Hepatocyte (in vitro differentiated cells): ENCODE results near the gene SKIDA1. TPM values are rescaled to one million over a fixed set of nuclear protein-coding genes. Genes with fewer than 3 reads are reported as not detected.

Experiments used
- DNase-seq: peaks from one replicate; pipeline ENCODE4 v3.0.0-alpha.2; 2016; ENCODE audit warnings: low spot score
- H2AFZ ChIP-seq: fragments of 200-600 bp; sonication (generic); 2 replicates; pipeline ENCODE4 v1.6.0; 2016; ENCODE audit warnings: antibody characterized with exemption, mild to moderate bottlenecking
- H3K27ac ChIP-seq: fragments of 200-600 bp; sonication (generic); 2 replicates; pipeline ENCODE4 v1.5.1; 2016; ENCODE audit warnings: mild to moderate bottlenecking
- H3K27me3 ChIP-seq: fragments of 200-600 bp; sonication (generic); 2 replicates; pipeline ENCODE4 v1.6.1; 2016
- H3K36me3 ChIP-seq: fragments of 200-600 bp; sonication (generic); replicated peaks from 2 replicates; pipeline ENCODE4 v1.5.1; 2016; ENCODE audit warnings: low read depth; ENCODE audit not compliant: insufficient read depth
- H3K4me1 ChIP-seq: fragments of 200-600 bp; sonication (generic); 2 replicates; pipeline ENCODE4 v1.5.1; 2016; ENCODE audit warnings: mild to moderate bottlenecking, moderate library complexity; ENCODE audit not compliant: insufficient read depth
- H3K4me2 ChIP-seq: fragments of 200-600 bp; sonication (generic); 2 replicates; pipeline ENCODE4 v1.6.0; 2016
- H3K4me3 ChIP-seq: fragments of 200-600 bp; sonication (generic); 2 replicates; pipeline ENCODE4 v1.5.1; 2016; ENCODE audit warnings: mild to moderate bottlenecking
- H3K79me2 ChIP-seq: fragments of 200-600 bp; sonication (generic); 2 replicates; pipeline ENCODE4 v1.6.0; 2017; ENCODE audit warnings: mild to moderate bottlenecking
- H3K9me2 ChIP-seq: fragments of 200-600 bp; sonication (generic); replicated peaks from 2 replicates; pipeline ENCODE4 v1.6.0; 2017; ENCODE audit warnings: mild to moderate bottlenecking; ENCODE audit not compliant: insufficient read depth
- H3K9me3 ChIP-seq: fragments of 200-600 bp; sonication (generic); 2 replicates; pipeline ENCODE4 v1.5.1; 2016; ENCODE audit warnings: low read depth, mild to moderate bottlenecking
- H4K20me1 ChIP-seq: fragments of 200-600 bp; sonication (generic); 2 replicates; pipeline ENCODE4 v1.6.0; 2016; ENCODE audit warnings: mild to moderate bottlenecking; ENCODE audit not compliant: insufficient read depth, poor library complexity, severe bottlenecking
- EZH2 ChIP-seq: fragments of 200-600 bp; sonication (generic); IDR thresholded peaks from 2 replicates; pipeline ENCODE4 v1.6.1; 2016; ENCODE audit warnings: antibody characterized with exemption, mild to moderate bottlenecking, borderline replicate concordance
- EZH2phosphoT487 ChIP-seq: fragments of 200-600 bp; sonication (generic); IDR thresholded peaks from one replicate; pipeline ENCODE4 v1.6.1; 2018; ENCODE audit warnings: antibody characterized with exemption, mild to moderate bottlenecking, low read depth, moderate library complexity; ENCODE audit not compliant: unreplicated experiment, severe bottlenecking
- WGBS: methylation state at CpG from one replicate; pipeline ENCODE4 v1.1.6; 2016; ENCODE audit warnings: low lambda C conversion rate; ENCODE audit errors: missing lambda C conversion rate; 5-methylcytosine and 5-hydroxymethylcytosine counted together
- polyA plus RNA-seq: library from polyadenylated mRNA; unstranded; fragments of >200 nt; fragmentation: Nextera tagmentation; extraction: Ambion mirVana; gene quantifications from 2 replicates; pipeline ENCODE4 v1.2.1, GENCODE V29; 2016
- total RNA-seq: library from RNA; depleted of rRNA; stranded (reverse); fragments of >200 nt; gene quantifications from 2 replicates; pipeline ENCODE4 v1.2.3, GENCODE V29; 2014
- TF ChIP-seq, protein P1 (sequence below): fragments of 200-600 bp; sonication (generic); IDR thresholded peaks from 2 replicates; pipeline ENCODE4 v1.5.1; 2016; ENCODE audit warnings: antibody characterized with exemption, mild to moderate bottlenecking; ENCODE audit not compliant: poor library complexity

SKIDA1 gene
- total and polyA plus RNA-seq, 2 experiments from 2014 or later, result 0.68 to 2.3 TPM

DNA sequence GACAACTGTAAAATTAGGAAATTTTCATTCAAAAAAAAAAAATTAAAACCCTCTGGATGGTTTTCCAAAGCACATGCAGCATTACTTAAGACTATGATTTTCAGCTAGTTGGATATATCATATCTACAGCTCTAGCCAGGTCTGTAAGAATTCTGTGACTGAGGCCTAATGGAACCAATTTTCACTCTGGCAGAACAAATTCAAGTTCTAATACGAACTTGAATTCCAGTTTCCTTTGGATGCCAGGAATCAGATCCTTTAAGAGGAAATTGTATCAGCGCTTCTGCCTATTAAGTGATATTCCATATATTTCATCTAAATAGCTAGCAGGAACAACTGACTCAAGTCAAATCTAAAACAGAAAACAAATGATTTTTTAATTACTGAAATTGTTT lies 34.8 kb downstream of the SKIDA1 start:
- DNase-seq, result no peak
- WGBS, result 90% methylated on average over 2 of the region's 2 CpGs
- H3K4me1 ChIP-seq, result no peaks in the 10 kb centered on the region
- no peaks in the 10 kb centered on the region for H3K27me3 ChIP-seq
- H3K9me3 ChIP-seq, result no peaks in the 10 kb centered on the region
- no peak overlapping the region for H3K4me3 ChIP-seq
- H3K9me2 ChIP-seq, result no peaks in the 10 kb centered on the region
- H3K79me2 ChIP-seq, result peaks cover 7% of the 10 kb centered on the region
- no peak for TF ChIP-seq EZH2phosphoT487
- TF ChIP-seq, protein P1, sequence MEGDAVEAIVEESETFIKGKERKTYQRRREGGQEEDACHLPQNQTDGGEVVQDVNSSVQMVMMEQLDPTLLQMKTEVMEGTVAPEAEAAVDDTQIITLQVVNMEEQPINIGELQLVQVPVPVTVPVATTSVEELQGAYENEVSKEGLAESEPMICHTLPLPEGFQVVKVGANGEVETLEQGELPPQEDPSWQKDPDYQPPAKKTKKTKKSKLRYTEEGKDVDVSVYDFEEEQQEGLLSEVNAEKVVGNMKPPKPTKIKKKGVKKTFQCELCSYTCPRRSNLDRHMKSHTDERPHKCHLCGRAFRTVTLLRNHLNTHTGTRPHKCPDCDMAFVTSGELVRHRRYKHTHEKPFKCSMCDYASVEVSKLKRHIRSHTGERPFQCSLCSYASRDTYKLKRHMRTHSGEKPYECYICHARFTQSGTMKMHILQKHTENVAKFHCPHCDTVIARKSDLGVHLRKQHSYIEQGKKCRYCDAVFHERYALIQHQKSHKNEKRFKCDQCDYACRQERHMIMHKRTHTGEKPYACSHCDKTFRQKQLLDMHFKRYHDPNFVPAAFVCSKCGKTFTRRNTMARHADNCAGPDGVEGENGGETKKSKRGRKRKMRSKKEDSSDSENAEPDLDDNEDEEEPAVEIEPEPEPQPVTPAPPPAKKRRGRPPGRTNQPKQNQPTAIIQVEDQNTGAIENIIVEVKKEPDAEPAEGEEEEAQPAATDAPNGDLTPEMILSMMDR, result no peak
- no peak for TF ChIP-seq EZH2
- H2AFZ ChIP-seq, result no peak overlapping the region
- no peaks in the 10 kb centered on the region for H4K20me1 ChIP-seq
- H3K27ac ChIP-seq, result no peak overlapping the region
- no peak overlapping the region for H3K4me2 ChIP-seq
- no peaks in the 10 kb centered on the region for H3K36me3 ChIP-seq

DNA sequence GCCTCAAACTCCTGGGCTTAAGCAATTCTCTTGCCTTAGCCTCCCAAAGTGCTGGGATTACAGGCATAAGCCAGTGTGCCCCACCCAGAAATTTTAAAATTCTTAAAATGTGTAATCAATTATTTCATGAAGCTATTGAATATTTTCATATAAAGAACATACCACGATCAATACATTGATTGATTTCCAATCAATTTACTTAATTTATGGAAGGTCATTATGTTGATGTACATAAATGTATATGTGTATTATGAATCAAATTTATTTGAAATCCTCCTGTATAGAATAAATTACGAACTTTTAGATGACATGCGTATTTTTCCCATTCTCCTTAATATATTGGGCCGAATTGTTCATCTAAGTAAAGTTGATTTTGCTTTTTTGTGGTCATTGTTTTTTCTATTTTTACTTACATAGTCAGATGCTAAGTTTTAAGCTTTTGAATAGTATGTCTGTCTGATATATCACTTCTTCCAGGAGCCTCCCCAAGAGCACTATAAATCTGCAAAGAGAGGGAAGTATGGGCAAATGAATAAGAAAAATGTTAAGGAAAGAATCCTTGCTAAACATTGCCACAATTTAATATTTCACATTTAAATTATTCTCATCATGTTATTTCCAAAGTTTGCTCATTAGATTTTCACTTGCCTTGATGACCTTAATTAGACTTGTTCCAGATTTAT lies 35.3 kb downstream of the SKIDA1 start:
- Histone ChIP-seq H3K79me2 (peaks cover 3% of the 10 kb centered on the region), H3K9me3 (no peaks in the 10 kb centered on the region), H3K27me3 (no peaks in the 10 kb centered on the region), H3K4me3 (no peak overlapping the region), H3K36me3 (no peaks in the 10 kb centered on the region), H3K9me2 (no peaks in the 10 kb centered on the region), H3K27ac (no peak overlapping the region), H4K20me1 (no peaks in the 10 kb centered on the region), H3K4me2 (no peak overlapping the region), H2AFZ (no peak overlapping the region), H3K4me1 (no peaks in the 10 kb centered on the region)
- 96% methylated on average over 4 of the region's 4 CpGs for WGBS
- no peak for DNase-seq
- TF ChIP-seq, protein P1, result no peak
- TF ChIP-seq EZH2, result no peak
- no peak for TF ChIP-seq EZH2phosphoT487

DNA sequence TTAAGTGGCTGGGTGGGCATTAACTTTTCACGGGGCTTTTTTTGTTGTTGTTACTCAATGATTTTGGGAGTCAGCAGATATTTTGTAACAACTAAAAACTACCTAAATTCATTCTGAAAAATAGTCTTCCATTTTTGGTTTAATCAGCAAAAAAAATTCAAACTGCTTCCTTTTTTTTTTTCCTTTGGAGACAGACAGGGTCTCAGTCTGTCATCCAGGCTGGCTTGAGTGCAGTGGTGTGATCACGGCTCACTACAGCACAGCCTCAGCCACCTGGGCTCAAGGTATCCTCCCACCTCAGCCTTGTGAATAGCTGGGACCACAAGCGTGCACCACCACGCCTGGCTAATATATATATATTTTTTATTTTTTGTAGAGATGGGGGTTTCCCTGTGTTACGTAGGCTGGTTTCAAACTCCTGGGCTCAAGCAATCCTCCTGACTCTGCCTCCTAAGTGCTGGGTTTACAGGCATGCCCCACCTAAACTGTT lies 36.5 kb downstream of the SKIDA1 start:
- no peaks in the 10 kb centered on the region for H3K4me1 ChIP-seq
- H3K36me3 ChIP-seq, result no peaks in the 10 kb centered on the region
- H3K4me2 ChIP-seq, result no peak overlapping the region
- H3K9me3 ChIP-seq, result no peaks in the 10 kb centered on the region
- no peaks in the 10 kb centered on the region for H4K20me1 ChIP-seq
- no peaks in the 10 kb centered on the region for H3K9me2 ChIP-seq
- H3K27me3 ChIP-seq, result no peaks in the 10 kb centered on the region
- H3K79me2 ChIP-seq, result no peaks in the 10 kb centered on the region
- no peak overlapping the region for H3K4me3 ChIP-seq
- no peak for DNase-seq
- 72% methylated on average over 5 of the region's 5 CpGs for WGBS
- no peak overlapping the region for H3K27ac ChIP-seq
- H2AFZ ChIP-seq, result no peak overlapping the region
- no peak for TF ChIP-seq EZH2phosphoT487
- TF ChIP-seq, protein P1, result no peak
- no peak for TF ChIP-seq EZH2
